GM12878 (cell line): ENCODE data around the gene CGREF1. TPM values are rescaled to one million over a fixed set of nuclear protein-coding genes. Genes with fewer than 3 reads are reported as not detected.

ENCODE experiments used
- ATF7 ChIP-seq: fragments of 450-650 bp; IDR thresholded peaks from 2 replicates; pipeline ENCODE4 v1.6.1; 2016; ENCODE audit warnings: low read depth, mild to moderate bottlenecking
- EP300 ChIP-seq, 2 experiments: fragments of 150-350 bp in 1 of 2; IDR thresholded peaks; 2 replicates each; pipeline ENCODE4 v1.6.1; 2011 to 2012; ENCODE audit warnings: low read depth in 2 of 2, low read length in 2 of 2, borderline replicate concordance in 1 of 2, improper control_type of control experiment in 1 of 2, inconsistent platforms in 1 of 2; ENCODE audit not compliant: control insufficient read depth in 1 of 2
- HDGF ChIP-seq: fragments of 450-650 bp; IDR thresholded peaks from 2 replicates; pipeline ENCODE4 v1.6.1; 2016; ENCODE audit warnings: antibody characterized with exemption
- IKZF1 ChIP-seq: fragments of 450-650 bp; conservative IDR thresholded peaks from 2 replicates; pipeline ENCODE4 v1.6.1; 2017; ENCODE audit warnings: antibody characterized with exemption, mild to moderate bottlenecking
- NFYB ChIP-seq: IDR thresholded peaks from 2 replicates; pipeline ENCODE4 v1.6.1; 2011; ENCODE audit warnings: low read depth, mild to moderate bottlenecking, low read length, improper control_type of control experiment, moderate library complexity; ENCODE audit not compliant: insufficient read depth
- NR2C2 ChIP-seq: IDR thresholded peaks from 2 replicates; pipeline ENCODE4 v1.6.1; 2011; ENCODE audit warnings: borderline replicate concordance, low read depth; ENCODE audit not compliant: control insufficient read depth, insufficient read length
- RELB ChIP-seq: fragments of 450-650 bp; IDR thresholded peaks from 2 replicates; pipeline ENCODE4 v1.6.1; 2017; ENCODE audit warnings: low read depth, mild to moderate bottlenecking, moderate library complexity
- RFX5 ChIP-seq: IDR thresholded peaks from 2 replicates; pipeline ENCODE4 v1.6.1; 2011; ENCODE audit warnings: low read depth, low read length, improper control_type of control experiment
- SMARCA5 ChIP-seq: fragments of 450-650 bp; IDR thresholded peaks from 2 replicates; pipeline ENCODE4 v1.6.1; 2017; ENCODE audit warnings: mild to moderate bottlenecking
- ZNF217 ChIP-seq: fragments of 450-650 bp; IDR thresholded peaks from 2 replicates; pipeline ENCODE4 v1.6.1; 2017; ENCODE audit warnings: antibody characterized with exemption, mild to moderate bottlenecking
- ZNF24 ChIP-seq: fragments of 450-650 bp; IDR thresholded peaks from 2 replicates; pipeline ENCODE4 v1.6.1; 2017; ENCODE audit warnings: antibody characterized with exemption, mild to moderate bottlenecking
- polyA plus RNA-seq, 11 experiments: library from polyadenylated mRNA; depleted of rRNA in 4 of 11; unstranded in 6 of 11; stranded (reverse) in 5 of 11; fragments of >200 nt; fragmentation: Nextera tagmentation in 4 of 11; fragmentation: Illumina TruSeq in 1 of 11; extraction: Ambion mirVana in 4 of 11; extraction: Trizol in 1 of 11; gene quantifications; 1 replicate in 1 of 11; 2 replicates in 10 of 11; pipeline versions ENCODE4 v1.2.1 to v1.2.3, GENCODE V29; 2011 to 2016; ENCODE audit warnings: inconsistent platforms in 2 of 11, missing spikeins in 2 of 11, low read depth in 1 of 11
- total RNA-seq, 4 experiments: library from RNA; depleted of rRNA in 3 of 4; stranded (reverse); fragments of >200 nt in 3 of 4; fragmentation: Illumina TruSeq in 1 of 4; extraction: Trizol in 1 of 4; gene quantifications; 2 replicates each; pipeline versions ENCODE4 v1.2.1 to v1.2.3, GENCODE V29; 2013 to 2021
- TF ChIP-seq, protein P1 (sequence below): fragments of 450-650 bp; IDR thresholded peaks from 2 replicates; pipeline ENCODE4 v1.6.1; 2016; ENCODE audit warnings: mild to moderate bottlenecking

The CGREF1 gene
- total and polyA plus RNA-seq, 10 of the 15 experiments (the other 5 are each of a cell fraction or from before 2014, with no cell fraction given), result 0.06 to 0.21 TPM; not detected in 8

DNA sequence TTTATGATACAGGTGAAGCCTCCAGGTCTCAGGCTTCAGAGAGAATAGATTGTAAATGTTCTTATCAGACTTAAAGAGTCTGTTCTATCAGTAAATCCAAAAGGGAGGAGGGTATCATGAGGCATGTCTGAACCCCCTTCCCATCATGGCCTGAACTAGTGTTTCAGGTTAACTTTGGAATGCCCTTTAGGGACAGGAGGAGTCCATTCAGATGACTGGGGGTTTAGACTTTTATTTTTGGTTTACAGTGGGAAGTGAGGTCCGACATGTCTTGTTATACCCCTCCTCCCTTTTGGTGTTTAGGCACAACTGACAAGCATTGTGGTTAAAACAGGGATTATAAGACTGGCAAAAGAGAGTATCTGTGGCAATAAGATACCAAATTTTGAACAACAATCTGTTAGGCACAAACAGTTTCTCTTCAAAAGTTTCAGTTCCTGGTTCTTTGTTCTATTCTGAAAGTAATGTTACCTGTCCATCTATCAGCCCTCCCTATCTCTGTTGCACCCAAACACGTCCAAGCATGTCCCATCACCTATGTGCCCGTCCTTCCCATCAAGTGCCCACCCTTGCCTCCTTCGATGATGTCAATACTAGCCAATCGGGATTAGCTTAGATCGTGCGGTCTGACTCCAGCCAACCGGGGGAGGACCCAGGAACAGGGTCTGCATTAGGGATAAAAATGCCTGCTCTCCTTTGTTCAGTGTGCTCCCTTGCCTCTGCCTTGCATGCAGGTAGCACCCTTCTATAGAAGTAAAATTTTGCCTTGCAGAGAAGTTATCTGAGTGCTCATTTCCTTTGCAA is 46.2 kb upstream of the CGREF1 start (continued):
- peak; percentile 66 for TF ChIP-seq ATF7
- no peak; the same call in 1 of the 2 replicates for TF ChIP-seq HDGF
- no peak for TF ChIP-seq RFX5
- no peak for TF ChIP-seq NFYB
- TF ChIP-seq IKZF1, result peak; percentile 36; the same call in 1 of the 2 replicates
- TF ChIP-seq, protein P1, sequence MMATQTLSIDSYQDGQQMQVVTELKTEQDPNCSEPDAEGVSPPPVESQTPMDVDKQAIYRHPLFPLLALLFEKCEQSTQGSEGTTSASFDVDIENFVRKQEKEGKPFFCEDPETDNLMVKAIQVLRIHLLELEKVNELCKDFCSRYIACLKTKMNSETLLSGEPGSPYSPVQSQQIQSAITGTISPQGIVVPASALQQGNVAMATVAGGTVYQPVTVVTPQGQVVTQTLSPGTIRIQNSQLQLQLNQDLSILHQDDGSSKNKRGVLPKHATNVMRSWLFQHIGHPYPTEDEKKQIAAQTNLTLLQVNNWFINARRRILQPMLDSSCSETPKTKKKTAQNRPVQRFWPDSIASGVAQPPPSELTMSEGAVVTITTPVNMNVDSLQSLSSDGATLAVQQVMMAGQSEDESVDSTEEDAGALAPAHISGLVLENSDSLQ, result peak; percentile 75; the same call in 1 of the 2 replicates
- TF ChIP-seq SMARCA5, result no peak
- 0 out of 2 replicates have a peak, but pooled peaks have one; percentile 30 for TF ChIP-seq RELB
- 0 out of 4 replicates have a peak, but pooled peaks of 1 of the 2 experiments have one; percentile 16 for TF ChIP-seq EP300 (IDR thresholded peaks at IDR 0.05; ENCODE audit: borderline replicate concordance in 1 of 2, control insufficient read depth in 1 of 2, low read depth in 2 of 2, low read length in 2 of 2)
- 0 out of 2 replicates have a peak, but pooled peaks have one; percentile 62 for TF ChIP-seq ZNF217
- no peak for TF ChIP-seq NR2C2
- 0 out of 2 replicates have a peak, but pooled peaks have one; percentile 13 for TF ChIP-seq ZNF24
